RPMI8226 (cell line): ENCODE results near the gene DAB2IP.
"Not testable (repeated sequence)": the region's sequence is repeated elsewhere in the genome, so short reads cannot be mapped to it uniquely, and the experiment has no call there.

Experiments
- DNase-seq: peaks from one replicate; pipeline ENCODE4 v3.0.0-alpha.2; 2015

The DAB2IP gene

GRCh38 chr9:121781145-121781548 is 129.7 kb downstream of the DAB2IP start:
- no peak for DNase-seq

- no peak for DNase-seq
These were observed 130.4 kb downstream of the DAB2IP start for GRCh38 chr9:121781701-121782464.

- DNase-seq, result no peak
These were observed 131.2 kb downstream of the DAB2IP start for GRCh38 chr9:121782514-121783110.

- DNase-seq, result no peak
These were observed 131.7 kb downstream of the DAB2IP start for GRCh38 chr9:121783111-121783510.

GRCh38 chr9:121783521-121784507 is 132.4 kb downstream of the DAB2IP start:
- no peak for DNase-seq

- DNase-seq, result no peak
These were observed 133.4 kb downstream of the DAB2IP start for GRCh38 chr9:121784731-121785411.

GRCh38 chr9:121785673-121786542 is 134.5 kb downstream of the DAB2IP start:
- DNase-seq, result no peak

GRCh38 chr9:121786543-121786948 is 135.1 kb downstream of the DAB2IP start:
- DNase-seq, result no peak

GRCh38 chr9:121786998-121787422 is 135.6 kb downstream of the DAB2IP start:
- no peak for DNase-seq

- no peak for DNase-seq
These were observed 137.4 kb downstream of the DAB2IP start for GRCh38 chr9:121788686-121789366.

GRCh38 chr9:121790841-121791240 is 139.4 kb downstream of the DAB2IP start:
- DNase-seq, result no peak

- not testable (repeated sequence) for DNase-seq
These were observed 141.0 kb downstream of the DAB2IP start for GRCh38 chr9:121792476-121792875.

- DNase-seq, result not testable (repeated sequence)
These were observed 142.9 kb downstream of the DAB2IP start for GRCh38 chr9:121794334-121794733.

GRCh38 chr9:121797081-121797480 is 145.6 kb downstream of the DAB2IP start:
- no peak for DNase-seq

- no peak for DNase-seq
These were observed 147.5 kb downstream of the DAB2IP start for GRCh38 chr9:121798941-121799340.

GRCh38 chr9:121800376-121800775 is 148.9 kb downstream of the DAB2IP start:
- no peak for DNase-seq

GRCh38 chr9:121801579-121801978 is 150.1 kb downstream of the DAB2IP start:
- DNase-seq, result no peak

- DNase-seq, result no peak
These were observed 151.3 kb downstream of the DAB2IP start for GRCh38 chr9:121802753-121803152.

- DNase-seq, result no peak
These were observed 155.8 kb downstream of the DAB2IP start for GRCh38 chr9:121807069-121807822.

- no peak for DNase-seq
These were observed 156.4 kb downstream of the DAB2IP start for GRCh38 chr9:121807823-121808278.
